ENCODE measurements around the gene GSTO1.

Gene GSTO1

GRCh38 chr10:104274762-104275721, 20.4 kb downstream of the GSTO1 start:
- TF ChIP-seq GATA1 (IDR thresholded peaks at IDR 0.05; ENCODE audit: low read depth, low read length) (no peak), POLR2A (IDR thresholded peaks at IDR 0.05; ENCODE audit: low read length) (no peak)
- DNase-seq = peak; percentile 68 to 76

GRCh38 chr10:104276192-104276591, 21.5 kb downstream of the GSTO1 start:
- TF ChIP-seq POLR2A (IDR thresholded peaks at IDR 0.05; ENCODE audit: low read length) = no peak
- TF ChIP-seq GATA1 (IDR thresholded peaks at IDR 0.05; ENCODE audit: low read depth, low read length) = no peak
- no peak for DNase-seq

- no peak for TF ChIP-seq POLR2A (IDR thresholded peaks at IDR 0.05; ENCODE audit: low read length)
- no peak for TF ChIP-seq GATA1 (IDR thresholded peaks at IDR 0.05; ENCODE audit: low read depth, low read length)
- no peak for DNase-seq
These were observed 23.1 kb downstream of the GSTO1 start for GRCh38 chr10:104277785-104278184.

- no peak for TF ChIP-seq POLR2A (IDR thresholded peaks at IDR 0.05; ENCODE audit: low read length)
- TF ChIP-seq GATA1 (IDR thresholded peaks at IDR 0.05; ENCODE audit: low read depth, low read length) = no peak
- DNase-seq = no peak
These were observed 25.0 kb downstream of the GSTO1 start for GRCh38 chr10:104279550-104280259.

GRCh38 chr10:104281694-104282093, 27.0 kb downstream of the GSTO1 start:
- TF ChIP-seq POLR2A (IDR thresholded peaks at IDR 0.05; ENCODE audit: low read length) (no peak), GATA1 (IDR thresholded peaks at IDR 0.05; ENCODE audit: low read depth, low read length) (no peak)
- DNase-seq = no peak

- TF ChIP-seq GATA1 (IDR thresholded peaks at IDR 0.05; ENCODE audit: low read depth, low read length) (no peak), POLR2A (IDR thresholded peaks at IDR 0.05; ENCODE audit: low read length) (no peak)
- DNase-seq = no peak
These were observed 30.2 kb downstream of the GSTO1 start for GRCh38 chr10:104284846-104285245.

GRCh38 chr10:104286939-104287338, 32.2 kb downstream of the GSTO1 start:
- TF ChIP-seq GATA1 (IDR thresholded peaks at IDR 0.05; ENCODE audit: low read depth, low read length) (no peak), POLR2A (IDR thresholded peaks at IDR 0.05; ENCODE audit: low read length) (no peak)

GRCh38 chr10:104288355-104288754, 33.7 kb downstream of the GSTO1 start:
- TF ChIP-seq GATA1 (IDR thresholded peaks at IDR 0.05; ENCODE audit: low read depth, low read length) (no peak), POLR2A (IDR thresholded peaks at IDR 0.05; ENCODE audit: low read length) (no peak)
- no peak for DNase-seq

More at GRCh38 chr10:104286939-104287338, 32.2 kb downstream of the GSTO1 start:
- DNase-seq = no peak

GRCh38 chr10:104291439-104291951, 36.8 kb downstream of the GSTO1 start:
- peak; percentile 88 to 94 for DNase-seq
- TF ChIP-seq GATA1 (IDR thresholded peaks at IDR 0.05; ENCODE audit: low read depth, low read length) = no peak
- no peak for TF ChIP-seq POLR2A (IDR thresholded peaks at IDR 0.05; ENCODE audit: low read length)

GRCh38 chr10:104293011-104293410, 38.3 kb downstream of the GSTO1 start:
- DNase-seq = no peak
- TF ChIP-seq POLR2A (IDR thresholded peaks at IDR 0.05; ENCODE audit: low read length) = no peak
- no peak for TF ChIP-seq GATA1 (IDR thresholded peaks at IDR 0.05; ENCODE audit: low read depth, low read length)

- no peak for DNase-seq
- no peak for TF ChIP-seq GATA1 (IDR thresholded peaks at IDR 0.05; ENCODE audit: low read depth, low read length)
- TF ChIP-seq POLR2A (IDR thresholded peaks at IDR 0.05; ENCODE audit: low read length) = no peak
These were observed 39.2 kb downstream of the GSTO1 start for GRCh38 chr10:104293781-104294321.

GRCh38 chr10:104296687-104297436, 42.2 kb downstream of the GSTO1 start:
- TF ChIP-seq POLR2A (IDR thresholded peaks at IDR 0.05; ENCODE audit: low read length) = no peak
- TF ChIP-seq GATA1 (IDR thresholded peaks at IDR 0.05; ENCODE audit: low read depth, low read length) = no peak
- DNase-seq = no peak
